HepG2 (cell line): Measurements from ENCODE around the gene TOM1L2. TPM values are rescaled to one million over a fixed set of nuclear protein-coding genes. Genes with fewer than 3 reads are reported as not detected.
A peak's percentile ranks its signal among the peaks of the same experiment; 100 is the strongest.

Experiments used
- ATAC-seq: fragments of 200-7000 bp; cut with Tn5 transposase; 3 replicates; pipeline ENCODE4 v1.9.1; 2020; ENCODE audit warnings: mild to moderate bottlenecking, moderate library complexity
- BruUV-seq: library from RNA; stranded (reverse); fragments of 400-500 nt; replicated peaks from 2 replicates; lab custom pipeline; 2021; lab: Mats Ljungman, UMichigan
- CTCF ChIA-PET: fragments of 300-600 bp; formaldehyde crosslinking; extraction: SDS; loops from one replicate; lab custom pipeline; 2021; ENCODE audit warnings: low total read pairs, inconsistent platforms, low intra/inter-chr PET ratio; lab: Yijun Ruan, JAX
- POLR2A ChIA-PET: fragments of 350-600 bp; sonication (Branson Sonifier 250); formaldehyde crosslinking; loops from one replicate; lab custom pipeline; 2020; ENCODE audit warnings: antibody characterized with exemption, inconsistent platforms; lab: Yijun Ruan, JAX
- DNase-seq: peaks from one replicate; pipeline ENCODE4 v3.0.0-alpha.2; 2015; ENCODE audit warnings: low spot score
- FAIRE-seq: peaks from 3 replicates; lab custom pipeline; 2011; peaks lifted over from hg19 to GRCh38; lab: Jason Lieb, UNC
- H2AFZ ChIP-seq: one replicate; pipeline ENCODE4 v1.6.1; 2011; ENCODE audit warnings: low read length, inconsistent platforms
- H3K27ac ChIP-seq: fragments of 300-600 bp; 3 replicates; pipeline ENCODE4 v1.8.0; 2011; ENCODE audit warnings: mixed run types, mild to moderate bottlenecking, mixed read lengths, low read length, inconsistent platforms; ENCODE audit not compliant: insufficient read depth; ENCODE audit errors: extremely low read length
- H3K27me3 ChIP-seq, 2 experiments: fragments of 200-600 bp in 1 of 2; 2 replicates in 1 of 2; 3 replicates in 1 of 2; pipeline versions ENCODE4 v1.6.0 to v1.8.0; 2011; ENCODE audit warnings: low read length in 2 of 2, mild to moderate bottlenecking in 2 of 2, moderate library complexity in 2 of 2, inconsistent platforms in 1 of 2; ENCODE audit not compliant: insufficient read depth in 2 of 2, control insufficient read depth in 1 of 2
- H3K36me3 ChIP-seq, 2 experiments: fragments of 200-600 bp in 1 of 2; replicated peaks in 1 of 2; 2 replicates in 1 of 2; 3 replicates in 1 of 2; pipeline versions ENCODE4 v1.5.1 to v1.8.0; 2011; ENCODE audit warnings: low read length in 2 of 2, inconsistent platforms in 1 of 2; ENCODE audit not compliant: insufficient read depth in 2 of 2, control insufficient read depth in 1 of 2
- H3K4me1 ChIP-seq: 2 replicates; pipeline ENCODE4 v1.5.1; 2012; ENCODE audit warnings: low read length, inconsistent platforms; ENCODE audit not compliant: insufficient read depth
- H3K4me2 ChIP-seq: 2 replicates; pipeline ENCODE4 v1.6.0; 2011; ENCODE audit warnings: low read depth, low read length, inconsistent platforms
- H3K4me3 ChIP-seq, 3 experiments: fragments of 200-600 bp in 1 of 3; sonication (generic), shearing (Covaris generic) in 1 of 3; replicated peaks in 1 of 3; 2 replicates each; pipeline ENCODE4 v1.5.1; 2011 to 2016; ENCODE audit warnings: low read length in 3 of 3, inconsistent platforms in 2 of 3, low read depth in 2 of 3, mild to moderate bottlenecking in 2 of 3, control low read depth in 1 of 3, mixed read lengths in 1 of 3; ENCODE audit not compliant: insufficient read depth in 1 of 3
- H3K79me2 ChIP-seq: one replicate; pipeline ENCODE4 v1.6.1; 2011; ENCODE audit warnings: low read length, inconsistent platforms; ENCODE audit not compliant: insufficient read depth
- H3K9ac ChIP-seq: 2 replicates; pipeline ENCODE4 v1.6.0; 2011; ENCODE audit warnings: mild to moderate bottlenecking, low read depth, low read length, inconsistent platforms; ENCODE audit not compliant: insufficient read depth
- H3K9me3 ChIP-seq: 2 replicates; pipeline ENCODE4 v1.5.1; 2012; ENCODE audit warnings: mild to moderate bottlenecking, low read length
- H4K20me1 ChIP-seq: 2 replicates; pipeline ENCODE4 v1.6.0; 2011; ENCODE audit warnings: inconsistent platforms, mild to moderate bottlenecking, low read length, moderate library complexity; ENCODE audit not compliant: insufficient read depth
- ELF3 ChIP-seq: IDR thresholded peaks from 2 replicates; pipeline ENCODE4 v1.6.1; 2016; ENCODE audit warnings: missing genetic modification reagents, missing compliant biosample characterization
- RAD21 ChIP-seq: fragments of 450-650 bp; formaldehyde crosslinking; IDR thresholded peaks from 2 replicates; pipeline ENCODE4 v1.5.0; 2020; ENCODE audit warnings: mild to moderate bottlenecking
- SETDB1 ChIP-seq: sonication (generic); formaldehyde crosslinking; IDR thresholded peaks from 2 replicates; pipeline ENCODE4 v1.5.1; 2020; ENCODE audit warnings: missing genetic modification reagents, mild to moderate bottlenecking, borderline replicate concordance
- STAG1 ChIP-seq: sonication (generic); formaldehyde crosslinking; IDR thresholded peaks from 2 replicates; pipeline ENCODE4 v1.4.0; 2020; ENCODE audit warnings: missing genetic modification reagents
- TBX3 ChIP-seq: fragments of 450-650 bp; IDR thresholded peaks from 2 replicates; pipeline ENCODE4 v1.6.1; 2017; ENCODE audit warnings: antibody characterized with exemption, mild to moderate bottlenecking, inconsistent platforms, borderline replicate concordance
- ZKSCAN1 ChIP-seq: fragments of 150-350 bp; IDR thresholded peaks from 2 replicates; pipeline ENCODE4 v1.6.1; 2014; ENCODE audit warnings: low read length
- ZNF616 ChIP-seq: sonication (generic); formaldehyde crosslinking; IDR thresholded peaks from 2 replicates; pipeline ENCODE4 v1.5.0; 2020; ENCODE audit warnings: low read depth, mild to moderate bottlenecking, missing genetic modification reagents
- ZNF781 ChIP-seq: sonication (generic); formaldehyde crosslinking; IDR thresholded peaks from 2 replicates; pipeline ENCODE4 v1.5.1; 2020; ENCODE audit warnings: borderline replicate concordance, mild to moderate bottlenecking, missing genetic modification reagents; ENCODE audit errors: not compliant biosample characterization
- ZSCAN22 ChIP-seq: sonication (generic); formaldehyde crosslinking; IDR thresholded peaks from 2 replicates; pipeline ENCODE4 v1.4.0; 2020; ENCODE audit warnings: mild to moderate bottlenecking, missing genetic modification reagents
- WGBS: methylation state at CpG from one replicate; pipeline ENCODE4 v1.1.6; 2017; ENCODE audit warnings: low lambda C conversion rate; 5-methylcytosine and 5-hydroxymethylcytosine counted together
- in situ Hi-C: cut with HindIII; loops from 2 replicates; pipeline ENCODE4 v1.10.0; 2017; ENCODE audit warnings: low pct_unique_long_range_greater_than_20kb; ENCODE audit not compliant: extremely low pct_ligation_motif_present
- intact Hi-C: fragments of 100-400 bp; cut with micrococcal nuclease; formaldehyde crosslinking; loops from one replicate; pipeline ENCODE4 v1.10.0; 2022; ENCODE audit not compliant: unreplicated experiment
- polyA plus RNA-seq, 8 experiments: library from polyadenylated mRNA; depleted of rRNA in 3 of 8; stranded (reverse) in 7 of 8; unstranded in 1 of 8; fragments of >200 nt; fragmentation: Illumina TruSeq in 4 of 8; extraction: Trizol in 4 of 8; gene quantifications; 2 replicates each; pipeline versions ENCODE4 v1.2.1 to v1.2.3, GENCODE V29; 2011 to 2016; ENCODE audit warnings: low read depth in 4 of 8, missing spikeins in 1 of 8, mixed read lengths in 1 of 8; ENCODE audit not compliant: insufficient read depth in 1 of 8
- total RNA-seq, 5 experiments: library from RNA; depleted of rRNA; stranded (reverse); fragments of >200 nt; fragmentation: Illumina TruSeq; extraction: Trizol; gene quantifications; 2 replicates each; pipeline ENCODE4 v1.2.3, GENCODE V29; 2016; ENCODE audit warnings: low read depth in 1 of 5
- TF ChIP-seq, protein P1 (sequence below): sonication (generic); formaldehyde crosslinking; IDR thresholded peaks from 2 replicates; pipeline ENCODE4 v1.5.0; 2020; ENCODE audit warnings: mild to moderate bottlenecking, missing genetic modification reagents, moderate library complexity

The TOM1L2 gene
- total and polyA plus RNA-seq, 2 of the 13 experiments (the other 11 are each of a cell fraction or from before 2014, with no cell fraction given), result 4.7 to 7.4 TPM

DNA sequence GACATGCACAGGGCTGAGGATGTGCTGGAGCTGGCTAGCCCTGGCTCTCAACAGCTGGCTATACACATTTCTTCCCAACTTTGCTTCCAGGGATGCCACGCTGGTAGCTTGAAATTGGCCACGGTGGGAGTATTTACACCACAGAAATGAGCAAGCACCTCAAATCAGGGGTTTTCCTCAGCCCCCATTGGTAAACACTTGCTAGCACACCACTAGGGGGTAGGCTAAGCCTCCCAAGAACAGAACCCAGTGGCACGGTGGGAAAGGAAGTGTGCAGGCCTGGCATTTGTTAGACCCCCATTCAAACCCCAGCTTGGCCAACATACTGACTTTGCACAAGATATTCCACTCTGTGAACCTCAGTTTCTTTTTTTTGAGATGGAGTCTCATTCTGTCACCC is 13.4 kb upstream of the TOM1L2 start:
- H3K4me2 ChIP-seq, result no peak overlapping the region
- in situ Hi-C loops (no loop called here), intact Hi-C loops (no loop called here)
- H3K36me3 ChIP-seq, result no peaks in the 10 kb centered on the region
- no TSS peak for BruUV-seq
- H3K9me3 ChIP-seq, result no peaks in the 10 kb centered on the region
- no peak overlapping the region for H2AFZ ChIP-seq
- peak; percentile 47; the same call in 2 of the 3 replicates for ATAC-seq
- H3K27ac ChIP-seq, result no peak overlapping the region
- POLR2A ChIA-PET, result interaction anchor here (1.6 kb wide), 1 partner anchor 13 kb away, joined by 5 read pairs; the partner anchor contains the start of gene TOM1L2
- TF ChIP-seq ZNF781 (CRISPR knock-in tag), result no peak
- no peak for TF ChIP-seq ZSCAN22
- no peak for TF ChIP-seq ELF3
- TF ChIP-seq ZNF616 (CRISPR knock-in tag), result no peak
- peak; percentile 37; the same call in 1 of the 2 replicates for TF ChIP-seq RAD21 (CRISPR knock-in tag)
- no peak for TF ChIP-seq TBX3
- no peak for TF ChIP-seq ZKSCAN1
- no peak for TF ChIP-seq SETDB1 (CRISPR knock-in tag)
- TF ChIP-seq, protein P1, sequence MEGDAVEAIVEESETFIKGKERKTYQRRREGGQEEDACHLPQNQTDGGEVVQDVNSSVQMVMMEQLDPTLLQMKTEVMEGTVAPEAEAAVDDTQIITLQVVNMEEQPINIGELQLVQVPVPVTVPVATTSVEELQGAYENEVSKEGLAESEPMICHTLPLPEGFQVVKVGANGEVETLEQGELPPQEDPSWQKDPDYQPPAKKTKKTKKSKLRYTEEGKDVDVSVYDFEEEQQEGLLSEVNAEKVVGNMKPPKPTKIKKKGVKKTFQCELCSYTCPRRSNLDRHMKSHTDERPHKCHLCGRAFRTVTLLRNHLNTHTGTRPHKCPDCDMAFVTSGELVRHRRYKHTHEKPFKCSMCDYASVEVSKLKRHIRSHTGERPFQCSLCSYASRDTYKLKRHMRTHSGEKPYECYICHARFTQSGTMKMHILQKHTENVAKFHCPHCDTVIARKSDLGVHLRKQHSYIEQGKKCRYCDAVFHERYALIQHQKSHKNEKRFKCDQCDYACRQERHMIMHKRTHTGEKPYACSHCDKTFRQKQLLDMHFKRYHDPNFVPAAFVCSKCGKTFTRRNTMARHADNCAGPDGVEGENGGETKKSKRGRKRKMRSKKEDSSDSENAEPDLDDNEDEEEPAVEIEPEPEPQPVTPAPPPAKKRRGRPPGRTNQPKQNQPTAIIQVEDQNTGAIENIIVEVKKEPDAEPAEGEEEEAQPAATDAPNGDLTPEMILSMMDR, result peak; percentile 58
- peak; percentile 54 for TF ChIP-seq STAG1 (CRISPR knock-in tag)
- TF ChIP-seq, all 625 proteins: peak for 3
- FAIRE-seq (no peak), DNase-seq (no peak)
- Histone ChIP-seq H3K27me3 (peaks cover 0 to 20% of the 10 kb centered on the region in 2 experiments; a peak in 3 of 5 replicates), H3K79me2 (no peaks in the 10 kb centered on the region), H3K4me1 (peaks cover 17% of the 10 kb centered on the region), H3K9ac (no peak overlapping the region), H3K4me3 (no peak overlapping the region), H4K20me1 (no peaks in the 10 kb centered on the region)
- CTCF ChIA-PET, result no interaction called here
- 10% methylated on average over 2 of the region's 3 CpGs for WGBS
